Neural progenitor cell (in vitro differentiated cells): ENCODE data around the gene PIGQ. TPM values are rescaled to one million over a fixed set of nuclear protein-coding genes. Genes with fewer than 3 reads are reported as not detected.

Experiments
- DNase-seq: peaks from one replicate; pipeline ENCODE4 v3.0.0-alpha.2; 2016; ENCODE audit warnings: low spot score
- H2AFZ ChIP-seq: fragments of 200-600 bp; sonication (generic); replicated peaks from 2 replicates; pipeline ENCODE4 v1.6.1; 2016; ENCODE audit warnings: antibody characterized with exemption
- H3F3A ChIP-seq: fragments of 200-600 bp; sonication (generic); 2 replicates; pipeline ENCODE4 v1.6.1; 2016; ENCODE audit warnings: antibody characterized with exemption, low read depth
- H3K27ac ChIP-seq: fragments of 200-600 bp; sonication (generic); 2 replicates; pipeline ENCODE4 v1.5.1; 2016; ENCODE audit warnings: mild to moderate bottlenecking
- H3K27me3 ChIP-seq: fragments of 200-600 bp; sonication (generic); 2 replicates; pipeline ENCODE4 v1.6.1; 2016; ENCODE audit warnings: mild to moderate bottlenecking, moderate library complexity
- H3K36me3 ChIP-seq: fragments of 200-600 bp; sonication (generic); 2 replicates; pipeline ENCODE4 v1.5.1; 2016
- H3K4me1 ChIP-seq: fragments of 200-600 bp; sonication (generic); 2 replicates; pipeline ENCODE4 v1.6.1; 2016; ENCODE audit warnings: mixed run types
- H3K4me2 ChIP-seq: fragments of 200-600 bp; sonication (generic); 2 replicates; pipeline ENCODE4 v1.6.1; 2016
- H3K4me3 ChIP-seq: fragments of 200-600 bp; sonication (generic); 2 replicates; pipeline ENCODE4 v1.5.1; 2016
- H3K79me2 ChIP-seq: fragments of 200-600 bp; sonication (generic); 2 replicates; pipeline ENCODE4 v1.6.1; 2016; ENCODE audit warnings: low read depth
- H3K9ac ChIP-seq: fragments of 200-600 bp; sonication (generic); 2 replicates; pipeline ENCODE4 v1.6.1; 2016
- H3K9me3 ChIP-seq: fragments of 200-600 bp; sonication (generic); 2 replicates; pipeline ENCODE4 v1.5.1; 2016; ENCODE audit warnings: low read depth
- H4K20me1 ChIP-seq: fragments of 200-600 bp; sonication (generic); 2 replicates; pipeline ENCODE4 v1.6.1; 2016; ENCODE audit warnings: low read depth
- H3K27ac Mint-ChIP-seq: 3 replicates; pipeline ENCODE4 v1.8.0; 2021; ENCODE audit warnings: mixed read lengths
- H3K27me3 Mint-ChIP-seq: 2 replicates; pipeline ENCODE4 v1.8.0; 2022; ENCODE audit warnings: low read depth, mild to moderate bottlenecking, inconsistent platforms, moderate library complexity, mixed read lengths; ENCODE audit not compliant: insufficient read depth
- H3K36me3 Mint-ChIP-seq: 3 replicates; pipeline ENCODE4 v1.8.0; 2021; ENCODE audit warnings: mixed read lengths
- H3K4me1 Mint-ChIP-seq: 3 replicates; pipeline ENCODE4 v1.8.0; 2021; ENCODE audit warnings: mixed read lengths
- H3K4me3 Mint-ChIP-seq: 3 replicates; pipeline ENCODE4 v1.8.0; 2021; ENCODE audit warnings: mild to moderate bottlenecking, moderate library complexity, mixed read lengths
- H3K9me3 Mint-ChIP-seq: 3 replicates; pipeline ENCODE4 v1.8.0; 2020; ENCODE audit warnings: mixed read lengths
- CTCF ChIP-seq: fragments of 200-600 bp; sonication (generic); IDR thresholded peaks from 2 replicates; pipeline ENCODE4 v1.5.1; 2017; ENCODE audit warnings: antibody characterized with exemption, mild to moderate bottlenecking
- EZH2 ChIP-seq: fragments of 200-600 bp; sonication (generic); IDR thresholded peaks from 2 replicates; pipeline ENCODE4 v1.6.1; 2017; ENCODE audit warnings: antibody characterized with exemption, mild to moderate bottlenecking, moderate library complexity
- EZH2phosphoT487 ChIP-seq: fragments of 200-600 bp; sonication (generic); IDR thresholded peaks from 2 replicates; pipeline ENCODE4 v1.6.1; 2017; ENCODE audit warnings: antibody characterized with exemption
- total RNA-seq: library from RNA; depleted of rRNA; stranded (reverse); fragments of >200 nt; gene quantifications from 2 replicates; pipeline ENCODE4 v1.2.3, GENCODE V29; 2015; ENCODE audit warnings: low replicate concordance

Gene PIGQ
- total RNA-seq, 1 donor from 2014 or later = 16.1 TPM

GRCh38 chr16:580946-581498 lies 11.3 kb downstream of the PIGQ start:
- no peaks in the 10 kb centered on the region for H3K9me3 ChIP-seq
- no peak overlapping the region for H3K4me2 ChIP-seq
- no peaks in the 10 kb centered on the region for H3K79me2 ChIP-seq
- H3K36me3 Mint-ChIP-seq = no peaks in the 10 kb centered on the region
- peaks cover 22% of the 10 kb centered on the region for H3K27me3 ChIP-seq
- no peak overlapping the region for H3K27ac ChIP-seq
- no peak for DNase-seq
- H3K4me3 Mint-ChIP-seq = no peak overlapping the region
- H3K36me3 ChIP-seq = no peaks in the 10 kb centered on the region
- peaks cover 6% of the 10 kb centered on the region for H3K27me3 Mint-ChIP-seq
- no peak overlapping the region for H2AFZ ChIP-seq
- H3K4me3 ChIP-seq = no peak overlapping the region
- no peaks in the 10 kb centered on the region for H3K9me3 Mint-ChIP-seq
- peaks cover 7% of the 10 kb centered on the region for H3K4me1 Mint-ChIP-seq
- H3F3A ChIP-seq = peaks cover 20% of the 10 kb centered on the region
- TF ChIP-seq EZH2 (no peak), CTCF (no peak), EZH2phosphoT487 (no peak)
- peaks cover 2% of the 10 kb centered on the region for H3K4me1 ChIP-seq
- H3K9ac ChIP-seq = no peak overlapping the region
- H4K20me1 ChIP-seq = peaks cover 52% of the 10 kb centered on the region
- no peak overlapping the region for H3K27ac Mint-ChIP-seq

GRCh38 chr16:582218-582613 lies 12.4 kb downstream of the PIGQ start:
- H3F3A ChIP-seq = peaks cover 16% of the 10 kb centered on the region
- peaks cover 34% of the 10 kb centered on the region for H3K27me3 ChIP-seq
- no peaks in the 10 kb centered on the region for H3K79me2 ChIP-seq
- H3K27ac ChIP-seq = no peak overlapping the region
- no peaks in the 10 kb centered on the region for H3K9me3 ChIP-seq
- DNase-seq = no peak
- Mint-ChIP-seq H3K9me3 (no peaks in the 10 kb centered on the region), H3K4me3 (no peak overlapping the region), H3K36me3 (no peaks in the 10 kb centered on the region), H3K27ac (no peak overlapping the region), H3K4me1 (peaks cover 7% of the 10 kb centered on the region), H3K27me3 (peaks cover 8% of the 10 kb centered on the region)
- H3K4me1 ChIP-seq = peaks cover 2% of the 10 kb centered on the region
- H4K20me1 ChIP-seq = peaks cover 54% of the 10 kb centered on the region
- no peak overlapping the region for H3K9ac ChIP-seq
- H2AFZ ChIP-seq = no peak overlapping the region
- no peak overlapping the region for H3K4me2 ChIP-seq
- TF ChIP-seq EZH2 = no peak
- no peak for TF ChIP-seq EZH2phosphoT487
- no peak for TF ChIP-seq CTCF
- H3K36me3 ChIP-seq = no peaks in the 10 kb centered on the region
- H3K4me3 ChIP-seq = no peak overlapping the region

- no peak for DNase-seq
- no peaks in the 10 kb centered on the region for H3K9me3 Mint-ChIP-seq
- peaks cover 10% of the 10 kb centered on the region for H3K4me1 Mint-ChIP-seq
Measured at GRCh38 chr16:582614-583331, 13.0 kb downstream of the PIGQ start.

More at GRCh38 chr16:582614-583331, 13.0 kb downstream of the PIGQ start:
- no peak overlapping the region for H3K4me2 ChIP-seq
- H3F3A ChIP-seq = peaks cover 20% of the 10 kb centered on the region
- H3K4me3 ChIP-seq = no peak overlapping the region
- H3K9me3 ChIP-seq = no peaks in the 10 kb centered on the region
- no peak overlapping the region for H3K4me3 Mint-ChIP-seq
- H3K9ac ChIP-seq = no peak overlapping the region
- peaks cover 1% of the 10 kb centered on the region for H3K79me2 ChIP-seq
- H2AFZ ChIP-seq = no peak overlapping the region
- H3K27me3 Mint-ChIP-seq = peaks cover 6% of the 10 kb centered on the region
- H3K27me3 ChIP-seq = peaks cover 37% of the 10 kb centered on the region
- no peaks in the 10 kb centered on the region for H3K36me3 Mint-ChIP-seq
- peaks cover 2% of the 10 kb centered on the region for H3K4me1 ChIP-seq
- H3K27ac Mint-ChIP-seq = no peak overlapping the region
- H3K36me3 ChIP-seq = no peaks in the 10 kb centered on the region
- no peak overlapping the region for H3K27ac ChIP-seq
- H4K20me1 ChIP-seq = peaks cover 58% of the 10 kb centered on the region
- TF ChIP-seq EZH2phosphoT487 (no peak), EZH2 (no peak), CTCF (no peak)
